Hematopoietic multipotent progenitor cell treated with erythropoietin and hydrocortisone succinate and interleukin-3 and kit ligand, for 6 days (in vitro differentiated cells): ENCODE data around the gene TRIM60.
A peak's percentile ranks its signal among the peaks of the same experiment; 100 is the strongest.
"Not testable (repeated sequence)": the region's sequence is repeated elsewhere in the genome, so short reads cannot be mapped to it uniquely, and the experiment has no call there.

ENCODE experiments used
- DNase-seq: peaks from one replicate; pipeline ENCODE4 v3.0.0-alpha.2; 2015

TRIM60 gene

GRCh38 chr4:165055601-165056000 is 23.8 kb downstream of the TRIM60 start:
- DNase-seq: no peak

GRCh38 chr4:165058666-165059065 is 26.9 kb downstream of the TRIM60 start:
- DNase-seq: no peak

GRCh38 chr4:165059386-165059785 is 27.6 kb downstream of the TRIM60 start:
- no peak for DNase-seq

- DNase-seq: no peak
Measured at GRCh38 chr4:165060938-165061337, 29.1 kb downstream of the TRIM60 start.

- DNase-seq: no peak
Measured at GRCh38 chr4:165070560-165070959, 38.8 kb downstream of the TRIM60 start.

- not testable (repeated sequence) for DNase-seq
Measured at GRCh38 chr4:165073346-165073745, 41.5 kb downstream of the TRIM60 start.

GRCh38 chr4:165077034-165077578 is 45.3 kb downstream of the TRIM60 start:
- no peak for DNase-seq

GRCh38 chr4:165079476-165079875 is 47.7 kb downstream of the TRIM60 start:
- DNase-seq: peak; percentile 23

GRCh38 chr4:165084787-165085186 is 53.0 kb downstream of the TRIM60 start:
- not testable (repeated sequence) for DNase-seq

- no peak for DNase-seq
Measured at GRCh38 chr4:165085946-165086345, 54.1 kb downstream of the TRIM60 start.

- DNase-seq: no peak
Measured at GRCh38 chr4:165088366-165088765, 56.6 kb downstream of the TRIM60 start.
